GM19023 (cell line): ENCODE data around the gene FHAD1.

Source experiments
- ATAC-seq: cut with Tn5 transposase; IDR thresholded peaks from one replicate; pipeline ENCODE4 v1.9.1; 2021; ENCODE audit warnings: mild to moderate bottlenecking, moderate library complexity; ENCODE audit not compliant: unreplicated experiment

The FHAD1 gene

GRCh38 chr1:15218287-15219279, 28.4 kb upstream of the FHAD1 start:
- ATAC-seq: no peak

GRCh38 chr1:15219280-15220023, 27.6 kb upstream of the FHAD1 start:
- no peak for ATAC-seq

- ATAC-seq: no peak
Observed at GRCh38 chr1:15220024-15220392, 27.0 kb upstream of the FHAD1 start.

- no peak for ATAC-seq
Observed at GRCh38 chr1:15220825-15221431, 26.1 kb upstream of the FHAD1 start.

GRCh38 chr1:15222653-15223303, 24.2 kb upstream of the FHAD1 start:
- ATAC-seq: no peak

GRCh38 chr1:15224259-15224869, 22.7 kb upstream of the FHAD1 start:
- ATAC-seq: no peak

- ATAC-seq: no peak
Observed at GRCh38 chr1:15224974-15225373, 22.0 kb upstream of the FHAD1 start.

GRCh38 chr1:15225461-15225860, 21.6 kb upstream of the FHAD1 start:
- ATAC-seq: no peak

GRCh38 chr1:15226388-15227255, 20.4 kb upstream of the FHAD1 start:
- ATAC-seq: no peak

- no peak for ATAC-seq
Observed at GRCh38 chr1:15229707-15230131, 17.3 kb upstream of the FHAD1 start.

- no peak for ATAC-seq
Observed at GRCh38 chr1:15231714-15232201, 15.3 kb upstream of the FHAD1 start.

- ATAC-seq: no peak
Observed at GRCh38 chr1:15233689-15234088, 13.3 kb upstream of the FHAD1 start.

- ATAC-seq: no peak
Observed at GRCh38 chr1:15236321-15236721, 10.7 kb upstream of the FHAD1 start.

GRCh38 chr1:15236746-15237145, 10.3 kb upstream of the FHAD1 start:
- ATAC-seq: no peak

GRCh38 chr1:15238789-15239188, 8.2 kb upstream of the FHAD1 start:
- no peak for ATAC-seq

GRCh38 chr1:15242766-15243165, 4.3 kb upstream of the FHAD1 start:
- no peak for ATAC-seq

GRCh38 chr1:15243275-15244043, 3.6 kb upstream of the FHAD1 start:
- no peak for ATAC-seq

- ATAC-seq: no peak
Observed at GRCh38 chr1:15244813-15245212, 2.2 kb upstream of the FHAD1 start.
